NCI-H1417 (cell line): ENCODE measurements around the gene OR1J1.

Experiments
- DNase-seq, 3 experiments: peaks; one replicate each; lab custom pipeline; 2025; lab: John Stamatoyannopoulos, UW

Gene OR1J1

GRCh38 chr9:122477826-122478225 lies at the start of gene OR1J1:
OR1J1 (minus strand) TSS chr9:122477926; CDS start chr9:122477926, 0 bp downstream.
- DNase-seq: no peak

GRCh38 chr9:122527193-122527592 lies 49.5 kb upstream of the OR1J1 start, which contains the start of gene OR1N1:
OR1N1 (minus strand) TSS chr9:122527293; CDS start chr9:122527293, 0 bp downstream.
- DNase-seq: no peak

- DNase-seq: no peak
Observed at GRCh38 chr9:122526602-122527001, 48.9 kb upstream of the OR1J1 start.

GRCh38 chr9:122519376-122519775 lies 41.6 kb upstream of the OR1J1 start:
- DNase-seq: no peak

- DNase-seq: no peak
Observed at GRCh38 chr9:122518841-122519240, 41.1 kb upstream of the OR1J1 start, which contains the start of gene OR1J4. OR1J4 (plus strand) TSS chr9:122519141; CDS start chr9:122519141, 0 bp downstream.

- no peak for DNase-seq
Observed at GRCh38 chr9:122518226-122518625, 40.5 kb upstream of the OR1J1 start.

GRCh38 chr9:122510502-122510901 lies 32.8 kb upstream of the OR1J1 start, which contains the start of gene OR1J2:
OR1J2 (plus strand) TSS chr9:122510802; CDS start chr9:122510802, 0 bp downstream.
- no peak for DNase-seq

- no peak for DNase-seq
Observed at GRCh38 chr9:122506964-122507363, 29.2 kb upstream of the OR1J1 start.

- DNase-seq: peak; percentile 15 to 65 (median 21)
Observed at GRCh38 chr9:122498883-122499288, 21.2 kb upstream of the OR1J1 start.

- DNase-seq: no peak
Observed at GRCh38 chr9:122479062-122479461, 1.3 kb upstream of the OR1J1 start.

GRCh38 chr9:122477346-122477745 lies 380 bp downstream of the OR1J1 start:
- no peak for DNase-seq

GRCh38 chr9:122475717-122476116 lies 2.0 kb downstream of the OR1J1 start:
- no peak for DNase-seq

- no peak for DNase-seq
Observed at GRCh38 chr9:122474561-122474960, 3.2 kb downstream of the OR1J1 start.

GRCh38 chr9:122468735-122469134 lies 9.0 kb downstream of the OR1J1 start:
- peak in 1 of 3 experiments; percentile 25 for DNase-seq

- DNase-seq: no peak
Observed at GRCh38 chr9:122466456-122466855, 11.3 kb downstream of the OR1J1 start.

- DNase-seq: peak; percentile 74 to 91 (median 76)
Observed at GRCh38 chr9:122464633-122465567, 12.8 kb downstream of the OR1J1 start.

GRCh38 chr9:122463828-122464632 lies 13.7 kb downstream of the OR1J1 start:
- DNase-seq: peak; percentile 23 to 61 (median 49)

GRCh38 chr9:122457787-122458186 lies 19.9 kb downstream of the OR1J1 start:
- DNase-seq: no peak

GRCh38 chr9:122456123-122456522 lies 21.6 kb downstream of the OR1J1 start:
- no peak for DNase-seq

- DNase-seq: no peak
Observed at GRCh38 chr9:122453677-122454135, 24.0 kb downstream of the OR1J1 start.

- no peak for DNase-seq
Observed at GRCh38 chr9:122446819-122447484, 30.8 kb downstream of the OR1J1 start.
